Brain microvascular endothelial cell (primary cell): ENCODE measurements around the gene PACSIN1.

ENCODE experiments used
- DNase-seq: peaks from one replicate; pipeline ENCODE4 v3.0.0-alpha.2; 2020
- H3K27ac ChIP-seq: fragments of 250-450 bp; sonication (Bioruptor Pico); 2 replicates; pipeline ENCODE4 v1.5.1; 2020; ENCODE audit warnings: mild to moderate bottlenecking, moderate library complexity
- H3K27me3 ChIP-seq: fragments of 250-450 bp; sonication (Bioruptor Pico); replicated peaks from 2 replicates; pipeline ENCODE4 v1.5.1; 2020; ENCODE audit warnings: mild to moderate bottlenecking
- H3K36me3 ChIP-seq: fragments of 250-450 bp; sonication (Bioruptor Pico); replicated peaks from 2 replicates; pipeline ENCODE4 v1.5.1; 2020; ENCODE audit warnings: mild to moderate bottlenecking
- H3K4me3 ChIP-seq: 2 replicates; pipeline ENCODE4 v1.5.1; 2011; ENCODE audit warnings: low read depth, mild to moderate bottlenecking, control low read depth, low read length, moderate library complexity
- in situ Hi-C: cut with HindIII; loops from 2 replicates; pipeline ENCODE4 v1.10.0; 2017; ENCODE audit warnings: low sequenced_read_pairs, low pct_ligation_motif_present
- TF ChIP-seq, protein P1 (sequence below): IDR thresholded peaks from 2 replicates; pipeline ENCODE4 v1.5.1; 2011; ENCODE audit warnings: low read depth, mild to moderate bottlenecking, moderate library complexity, low read length, control low read depth, inconsistent platforms; ENCODE audit errors: missing control alignments

The PACSIN1 gene, protein sequence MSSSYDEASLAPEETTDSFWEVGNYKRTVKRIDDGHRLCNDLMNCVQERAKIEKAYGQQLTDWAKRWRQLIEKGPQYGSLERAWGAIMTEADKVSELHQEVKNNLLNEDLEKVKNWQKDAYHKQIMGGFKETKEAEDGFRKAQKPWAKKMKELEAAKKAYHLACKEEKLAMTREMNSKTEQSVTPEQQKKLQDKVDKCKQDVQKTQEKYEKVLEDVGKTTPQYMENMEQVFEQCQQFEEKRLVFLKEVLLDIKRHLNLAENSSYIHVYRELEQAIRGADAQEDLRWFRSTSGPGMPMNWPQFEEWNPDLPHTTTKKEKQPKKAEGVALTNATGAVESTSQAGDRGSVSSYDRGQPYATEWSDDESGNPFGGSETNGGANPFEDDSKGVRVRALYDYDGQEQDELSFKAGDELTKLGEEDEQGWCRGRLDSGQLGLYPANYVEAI

DNA sequence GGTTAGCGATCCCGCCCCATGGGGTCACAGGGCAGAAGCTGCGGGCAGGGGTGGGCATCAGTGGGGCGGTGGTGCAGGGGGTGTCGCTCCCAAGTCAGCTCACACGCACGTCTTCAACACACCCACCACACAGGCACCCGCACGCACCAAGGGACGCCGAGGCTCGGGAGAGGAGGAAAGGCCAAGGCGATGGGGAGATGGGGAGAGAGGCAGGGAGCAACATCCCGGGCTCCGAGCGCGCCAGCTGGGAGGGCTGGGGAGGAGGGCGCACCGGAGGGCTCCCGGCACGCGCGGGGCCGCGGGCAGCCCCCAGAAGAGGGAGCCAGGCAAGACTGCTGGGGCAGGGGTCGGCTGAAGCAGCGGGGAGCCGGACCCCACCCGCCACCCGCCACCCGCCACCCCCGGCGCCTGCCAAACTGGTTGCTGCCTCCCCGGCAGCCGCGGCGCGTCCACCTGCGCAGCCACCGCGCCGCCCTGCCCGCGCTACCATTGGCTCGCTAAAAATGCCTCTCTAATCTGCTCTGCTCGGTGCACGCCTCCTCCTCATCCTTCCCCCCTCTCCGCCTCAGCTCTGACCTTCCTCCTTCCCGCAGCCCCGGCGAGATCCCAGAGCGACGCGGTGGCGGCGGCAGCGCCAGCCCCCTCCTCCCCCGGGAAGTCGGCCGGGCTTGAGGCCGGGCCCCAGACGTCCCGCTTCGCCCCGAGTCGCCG lies at the start of gene PACSIN1:
Gene PACSIN1 (plus strand): TSS at position 546 of the 711 bp plus-strand sequence. CDS start 60,230 bp downstream, outside the sequence.
- Histone ChIP-seq H3K4me3 (peak within 1 kb of the TSS; percentile 30), H3K27ac (no peak within 1 kb of the TSS), H3K36me3 (no peaks in the 10 kb centered on the region), H3K27me3 (peaks cover 14% of the 10 kb centered on the region)
- no peak for DNase-seq
- in situ Hi-C loops, result no loop called here
- TF ChIP-seq, protein P1, sequence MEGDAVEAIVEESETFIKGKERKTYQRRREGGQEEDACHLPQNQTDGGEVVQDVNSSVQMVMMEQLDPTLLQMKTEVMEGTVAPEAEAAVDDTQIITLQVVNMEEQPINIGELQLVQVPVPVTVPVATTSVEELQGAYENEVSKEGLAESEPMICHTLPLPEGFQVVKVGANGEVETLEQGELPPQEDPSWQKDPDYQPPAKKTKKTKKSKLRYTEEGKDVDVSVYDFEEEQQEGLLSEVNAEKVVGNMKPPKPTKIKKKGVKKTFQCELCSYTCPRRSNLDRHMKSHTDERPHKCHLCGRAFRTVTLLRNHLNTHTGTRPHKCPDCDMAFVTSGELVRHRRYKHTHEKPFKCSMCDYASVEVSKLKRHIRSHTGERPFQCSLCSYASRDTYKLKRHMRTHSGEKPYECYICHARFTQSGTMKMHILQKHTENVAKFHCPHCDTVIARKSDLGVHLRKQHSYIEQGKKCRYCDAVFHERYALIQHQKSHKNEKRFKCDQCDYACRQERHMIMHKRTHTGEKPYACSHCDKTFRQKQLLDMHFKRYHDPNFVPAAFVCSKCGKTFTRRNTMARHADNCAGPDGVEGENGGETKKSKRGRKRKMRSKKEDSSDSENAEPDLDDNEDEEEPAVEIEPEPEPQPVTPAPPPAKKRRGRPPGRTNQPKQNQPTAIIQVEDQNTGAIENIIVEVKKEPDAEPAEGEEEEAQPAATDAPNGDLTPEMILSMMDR, result no peak

DNA sequence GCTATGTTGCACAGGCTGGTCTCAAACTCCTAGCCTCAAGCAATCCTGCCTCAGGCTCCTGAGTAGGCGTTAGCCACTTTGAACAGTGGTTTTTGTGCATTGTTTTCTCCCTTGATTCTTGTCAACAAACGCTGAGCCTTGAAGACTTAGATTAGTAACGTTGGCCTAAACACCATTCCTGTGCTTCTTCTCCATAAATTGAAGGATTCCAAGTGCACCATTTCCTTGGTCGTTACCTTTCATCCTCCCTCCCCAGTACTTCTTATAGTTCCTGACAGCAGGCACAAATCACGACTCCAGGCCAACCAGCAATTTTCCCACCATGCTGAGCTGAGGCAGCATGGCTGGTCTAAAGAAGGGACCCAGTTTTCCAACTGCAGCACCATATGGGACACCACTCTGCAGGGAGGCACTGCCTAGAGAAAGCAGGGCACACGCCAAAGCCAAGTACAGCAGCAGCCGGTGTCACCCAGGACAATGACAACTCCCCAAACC lies 49.0 kb upstream of the PACSIN1 start:
- in situ Hi-C loops, result no loop called here
- Histone ChIP-seq H3K27me3 (no peaks in the 10 kb centered on the region), H3K36me3 (peaks cover 62% of the 10 kb centered on the region), H3K4me3 (no peak overlapping the region), H3K27ac (no peak overlapping the region)
- TF ChIP-seq, protein P1, result no peak
- DNase-seq, result no peak

DNA sequence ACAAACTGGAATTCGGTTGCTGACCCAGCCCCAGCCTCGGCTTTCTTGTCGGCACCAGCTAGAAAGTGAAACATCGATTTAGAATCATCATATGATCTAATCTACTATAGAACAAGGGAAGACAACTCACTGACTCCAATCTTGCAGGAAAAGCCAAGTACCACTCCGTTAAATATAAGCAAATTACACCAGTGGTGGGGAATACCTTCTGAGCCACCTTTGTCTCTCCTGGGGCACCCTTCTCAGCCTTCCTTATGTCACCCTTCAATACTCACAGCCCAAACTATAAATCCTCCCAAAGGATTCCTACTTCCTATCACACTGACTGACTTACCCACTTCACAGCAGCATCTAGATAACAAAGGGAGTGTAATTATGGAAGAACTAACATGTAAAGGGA lies 47.5 kb upstream of the PACSIN1 start:
- Histone ChIP-seq H3K4me3 (no peak overlapping the region), H3K27me3 (no peaks in the 10 kb centered on the region), H3K27ac (no peak overlapping the region), H3K36me3 (peaks cover 77% of the 10 kb centered on the region)
- in situ Hi-C loops, result no loop called here
- DNase-seq, result no peak
- TF ChIP-seq, protein P1, result no peak

GRCh38 chr6:34423254-34423653 lies 42.6 kb upstream of the PACSIN1 start:
- no peak overlapping the region for H3K27ac ChIP-seq
- H3K4me3 ChIP-seq, result no peak overlapping the region
- in situ Hi-C loops, result no loop called here
- no peaks in the 10 kb centered on the region for H3K27me3 ChIP-seq
- H3K36me3 ChIP-seq, result peaks cover 69% of the 10 kb centered on the region
- no peak for DNase-seq
- TF ChIP-seq, protein P1, result no peak

DNA sequence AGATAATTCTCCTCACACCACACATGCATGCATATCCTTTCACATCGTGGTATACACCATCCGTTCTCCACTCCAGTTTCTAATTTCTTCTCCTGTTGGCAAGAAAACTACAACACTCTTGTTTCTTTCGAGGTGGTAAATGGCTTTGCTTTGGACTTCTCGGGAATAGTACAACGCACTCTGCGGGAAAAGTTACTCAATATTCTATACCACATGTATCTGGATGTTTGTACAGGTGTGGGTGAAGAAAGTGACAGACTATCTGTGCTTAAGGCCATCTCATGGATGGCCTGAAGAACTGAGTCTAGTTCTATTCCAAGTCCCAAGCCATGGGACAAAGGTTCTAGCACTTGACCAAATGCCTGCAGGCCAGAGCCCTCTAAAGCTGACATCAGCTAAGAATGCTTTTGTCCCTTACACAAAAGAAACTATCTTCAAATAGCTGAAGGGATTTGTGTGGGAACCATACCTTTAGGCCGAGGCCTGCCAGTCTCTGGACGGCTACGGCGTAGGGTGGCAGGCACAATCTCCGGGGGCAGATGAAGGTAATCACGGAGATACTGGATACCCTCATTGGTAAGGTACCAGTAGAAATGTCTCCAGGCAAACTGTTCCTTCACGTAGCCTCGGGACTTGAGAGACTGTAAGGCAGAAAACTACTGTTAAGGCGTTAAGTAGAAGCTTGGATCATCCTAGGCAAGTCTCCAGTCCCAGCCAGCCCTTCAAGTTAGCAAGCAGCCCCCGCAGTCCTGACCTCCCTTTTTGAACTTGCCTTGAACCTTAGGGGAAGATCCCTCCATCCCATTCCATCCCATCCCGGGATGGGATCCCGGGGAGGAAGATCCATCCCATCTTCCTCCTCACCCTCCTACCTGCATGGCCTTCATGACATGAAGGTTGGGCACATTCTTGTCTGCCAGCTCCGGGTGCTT lies 41.4 kb upstream of the PACSIN1 start:
- H3K36me3 ChIP-seq, result peaks cover 57% of the 10 kb centered on the region
- TF ChIP-seq, protein P1, result no peak
- no peaks in the 10 kb centered on the region for H3K27me3 ChIP-seq
- H3K4me3 ChIP-seq, result peak overlapping the region; percentile 97
- peak overlapping the region; percentile 94 for H3K27ac ChIP-seq
- in situ Hi-C loops, result no loop called here
- no peak for DNase-seq
